Left ventricle myocardium inferior (tissue), 1 donor: Measurements from ENCODE around the gene SLC25A21. TPM values are rescaled to one million over a fixed set of nuclear protein-coding genes. Genes with fewer than 3 reads are reported as not detected.

Experiments used
- DNase-seq: peaks from one replicate; pipeline ENCODE4 v3.0.0-alpha.2; 2020
- H3K27ac ChIP-seq: fragments of 200-600 bp; replicated peaks from 2 replicates; pipeline ENCODE4 v1.8.0; 2021
- H3K27me3 ChIP-seq: fragments of 200-600 bp; 2 replicates; pipeline ENCODE4 v1.8.0; 2021; ENCODE audit warnings: low read depth
- H3K36me3 ChIP-seq: fragments of 200-600 bp; 2 replicates; pipeline ENCODE4 v1.8.0; 2021
- H3K4me1 ChIP-seq: fragments of 200-600 bp; 2 replicates; pipeline ENCODE4 v1.8.0; 2021
- H3K4me3 ChIP-seq: fragments of 200-600 bp; 2 replicates; pipeline ENCODE4 v1.8.0; 2021; ENCODE audit warnings: mild to moderate bottlenecking, moderate library complexity
- H3K9me3 ChIP-seq: fragments of 200-600 bp; replicated peaks from 2 replicates; pipeline ENCODE4 v1.8.0; 2021
- intact Hi-C: fragments of 100-400 bp; cut with micrococcal nuclease; formaldehyde crosslinking; loops from one replicate; pipeline ENCODE4 v1.11.0; 2022
- total RNA-seq: library from RNA; stranded (reverse); fragmentation: NEBNext Ultra II Directional; extraction: Animal tissue kit (Norgen Biotek cat#: 25700); gene quantifications from one replicate; pipeline ENCODE4 v1.2.1, GENCODE V29; 2021
- TF ChIP-seq, protein P1 (sequence below): fragments of 200-600 bp; IDR thresholded peaks from 2 replicates; pipeline ENCODE4 v1.8.0; 2021; ENCODE audit warnings: antibody characterized with exemption, mild to moderate bottlenecking, borderline replicate concordance
- donor health status: DM: no; HTN: yes; CAD: no; lungs with severe emphysema.

SLC25A21 gene
- total RNA-seq, 1 donor from 2014 or later, result 0.77 TPM

- H3K9me3 ChIP-seq, result no peaks in the 10 kb centered on the region
- no peak for DNase-seq
- peaks cover 100% of the 10 kb centered on the region for H3K27me3 ChIP-seq
- no peak overlapping the region for H3K27ac ChIP-seq
- intact Hi-C loops, result no loop called here
- peak overlapping the region; percentile 34 for H3K4me3 ChIP-seq
- H3K4me1 ChIP-seq, result peaks cover 83% of the 10 kb centered on the region
- no peaks in the 10 kb centered on the region for H3K36me3 ChIP-seq
- TF ChIP-seq, protein P1, sequence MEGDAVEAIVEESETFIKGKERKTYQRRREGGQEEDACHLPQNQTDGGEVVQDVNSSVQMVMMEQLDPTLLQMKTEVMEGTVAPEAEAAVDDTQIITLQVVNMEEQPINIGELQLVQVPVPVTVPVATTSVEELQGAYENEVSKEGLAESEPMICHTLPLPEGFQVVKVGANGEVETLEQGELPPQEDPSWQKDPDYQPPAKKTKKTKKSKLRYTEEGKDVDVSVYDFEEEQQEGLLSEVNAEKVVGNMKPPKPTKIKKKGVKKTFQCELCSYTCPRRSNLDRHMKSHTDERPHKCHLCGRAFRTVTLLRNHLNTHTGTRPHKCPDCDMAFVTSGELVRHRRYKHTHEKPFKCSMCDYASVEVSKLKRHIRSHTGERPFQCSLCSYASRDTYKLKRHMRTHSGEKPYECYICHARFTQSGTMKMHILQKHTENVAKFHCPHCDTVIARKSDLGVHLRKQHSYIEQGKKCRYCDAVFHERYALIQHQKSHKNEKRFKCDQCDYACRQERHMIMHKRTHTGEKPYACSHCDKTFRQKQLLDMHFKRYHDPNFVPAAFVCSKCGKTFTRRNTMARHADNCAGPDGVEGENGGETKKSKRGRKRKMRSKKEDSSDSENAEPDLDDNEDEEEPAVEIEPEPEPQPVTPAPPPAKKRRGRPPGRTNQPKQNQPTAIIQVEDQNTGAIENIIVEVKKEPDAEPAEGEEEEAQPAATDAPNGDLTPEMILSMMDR, result no peak
Observed at GRCh38 chr14:36658123-36659009, 514.0 kb downstream of the SLC25A21 start.

- Histone ChIP-seq H3K4me3 (peak overlapping the region; percentile 34), H3K36me3 (no peaks in the 10 kb centered on the region), H3K27me3 (peaks cover 100% of the 10 kb centered on the region), H3K27ac (no peak overlapping the region), H3K4me1 (peaks cover 75% of the 10 kb centered on the region), H3K9me3 (no peaks in the 10 kb centered on the region)
- TF ChIP-seq, protein P1, result no peak
- intact Hi-C loops, result no loop called here
- no peak for DNase-seq
Observed at GRCh38 chr14:36657399-36658122, 514.8 kb downstream of the SLC25A21 start.

DNA sequence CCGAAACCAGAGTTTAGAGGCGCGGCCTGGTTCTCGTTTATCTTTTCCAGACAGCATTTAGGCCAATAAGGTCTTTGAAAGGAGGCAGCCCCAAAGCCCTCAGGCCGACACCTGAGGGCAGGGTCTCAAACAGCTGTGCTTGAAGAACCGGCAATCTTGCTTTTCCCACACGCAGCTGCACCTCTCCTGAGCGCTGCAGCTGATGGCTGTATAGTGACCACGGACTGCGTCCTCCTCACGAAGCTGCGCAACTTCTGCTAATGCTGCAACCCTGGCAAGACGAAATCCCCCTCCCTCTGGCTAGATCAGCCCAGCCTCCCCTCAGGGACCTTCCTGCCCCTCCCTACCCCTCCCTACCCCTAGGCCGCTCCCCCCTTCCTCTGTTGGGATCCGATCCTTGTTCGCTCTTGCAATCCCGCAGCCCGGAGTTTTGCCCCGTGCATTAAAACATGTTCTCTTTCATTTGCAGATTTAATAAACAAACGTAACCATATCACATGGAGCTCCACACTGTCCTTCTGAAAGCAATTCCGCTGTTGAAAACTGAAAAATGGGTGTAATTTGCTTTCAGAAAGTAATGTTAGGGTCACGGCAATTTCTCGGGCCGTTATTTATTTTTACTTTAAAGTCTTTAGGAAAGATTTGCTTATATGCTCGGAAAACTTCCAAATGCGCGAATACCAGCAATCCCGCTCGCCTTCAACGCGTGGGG lies 515.6 kb downstream of the SLC25A21 start:
- H3K27ac ChIP-seq, result no peak overlapping the region
- H3K27me3 ChIP-seq, result peaks cover 100% of the 10 kb centered on the region
- H3K4me1 ChIP-seq, result peaks cover 68% of the 10 kb centered on the region
- H3K9me3 ChIP-seq, result no peaks in the 10 kb centered on the region
- H3K4me3 ChIP-seq, result peak overlapping the region; percentile 34
- H3K36me3 ChIP-seq, result no peaks in the 10 kb centered on the region
- TF ChIP-seq, protein P1, result no peak
- intact Hi-C loops, result no loop called here
- DNase-seq, result no peak

GRCh38 chr14:36655963-36656686 lies 516.3 kb downstream of the SLC25A21 start:
- H3K27me3 ChIP-seq, result peaks cover 100% of the 10 kb centered on the region
- peak overlapping the region; percentile 34 for H3K4me3 ChIP-seq
- no peaks in the 10 kb centered on the region for H3K36me3 ChIP-seq
- H3K27ac ChIP-seq, result no peak overlapping the region
- TF ChIP-seq, protein P1, result peak; percentile 44
- intact Hi-C loops, result no loop called here
- H3K9me3 ChIP-seq, result no peaks in the 10 kb centered on the region
- H3K4me1 ChIP-seq, result peaks cover 60% of the 10 kb centered on the region
- no peak for DNase-seq

DNA sequence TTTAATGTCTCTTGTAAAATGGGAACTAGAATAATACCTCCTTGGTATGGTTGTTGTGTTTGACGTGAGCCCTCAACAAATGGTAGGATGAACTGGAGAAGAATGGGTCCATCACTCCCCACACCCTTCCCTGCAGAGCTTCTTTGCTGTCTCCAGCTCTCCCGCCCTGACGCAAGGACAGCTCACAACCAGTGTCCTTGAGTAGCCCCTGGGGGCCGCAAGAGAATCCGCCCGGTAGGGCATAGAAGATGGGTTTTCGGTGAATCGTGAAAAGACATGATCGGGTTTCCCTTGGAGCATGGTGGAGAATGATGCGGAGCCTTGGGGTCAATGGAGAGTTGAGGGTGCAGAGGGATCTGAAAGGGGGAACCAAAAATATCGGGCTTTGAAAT lies 516.8 kb downstream of the SLC25A21 start:
- intact Hi-C loops, result no loop called here
- Histone ChIP-seq H3K27ac (no peak overlapping the region), H3K36me3 (no peaks in the 10 kb centered on the region), H3K4me3 (no peak overlapping the region), H3K9me3 (no peaks in the 10 kb centered on the region), H3K27me3 (peaks cover 100% of the 10 kb centered on the region), H3K4me1 (peaks cover 56% of the 10 kb centered on the region)
- no peak for DNase-seq
- TF ChIP-seq, protein P1, result no peak
